ENCODE measurements around the gene SPATA17.

The SPATA17 gene

GRCh38 chr1:217861658-217862057 is 230.5 kb downstream of the SPATA17 start:
- H3K4me3 ChIP-seq (ENCODE audit: insufficient read depth in 1 of 2, low read depth in 1 of 2, low read length in 2 of 2): no peak overlapping the region
- no peak overlapping the region for H2BK15ac ChIP-seq (ENCODE audit: low read depth, poor library complexity, severe bottlenecking)
- H3K4me1 ChIP-seq (ENCODE audit: control insufficient read depth, insufficient read depth, low read depth, low read length): no peaks in the 10 kb centered on the region
- peaks cover 17% of the 10 kb centered on the region for H3K9me3 ChIP-seq (ENCODE audit: control insufficient read depth, low read length)
- H2BK12ac ChIP-seq (ENCODE audit: low read length in 2 of 2): no peak overlapping the region
- no peak overlapping the region for H2BK5ac ChIP-seq (ENCODE audit: low read depth, low read length, poor library complexity, severe bottlenecking)
- WGBS: no CpG with 5 or more reads among the region's 1 CpG
- H3K36me3 ChIP-seq (ENCODE audit: control insufficient read depth in 1 of 2, insufficient read depth in 2 of 2, low read depth in 1 of 2, low read length in 2 of 2): no peaks in the 10 kb centered on the region
- no peak overlapping the region for H4K91ac ChIP-seq (ENCODE audit: low read length)
- H3K18ac ChIP-seq (ENCODE audit: low read depth in 1 of 2, low read length in 2 of 2): no peak overlapping the region
- H2AFZ ChIP-seq (ENCODE audit: low read depth, low read length): no peak overlapping the region
- no peak overlapping the region for H2BK120ac ChIP-seq (ENCODE audit: low read depth, low read length)
- DNase-seq: no peak
- H3K23ac ChIP-seq (ENCODE audit: low read length in 2 of 2): no peak overlapping the region
- no peak overlapping the region for H3K4me2 ChIP-seq (ENCODE audit: low read length, poor library complexity, severe bottlenecking)
- H3K14ac ChIP-seq (ENCODE audit: low read length in 2 of 2): no peak overlapping the region
- no peak overlapping the region for H3K9ac ChIP-seq (ENCODE audit: low read length)
- no peak overlapping the region for H3K27ac ChIP-seq (ENCODE audit: low read length, poor library complexity, severe bottlenecking)
- no peaks in the 10 kb centered on the region for H3K79me1 ChIP-seq (replicated peaks; ENCODE audit: low read length, poor library complexity, severe bottlenecking)
- no peaks in the 10 kb centered on the region for H3K27me3 ChIP-seq (ENCODE audit: control insufficient read depth in 1 of 2, insufficient read depth in 1 of 2, low read length in 2 of 2)
- H2AK5ac ChIP-seq (ENCODE audit: low read length, severe bottlenecking): no peak overlapping the region
- H4K8ac ChIP-seq (ENCODE audit: low read length): no peak overlapping the region
- H3K4ac ChIP-seq (ENCODE audit: low read depth in 1 of 2, low read length in 2 of 2): no peak overlapping the region

GRCh38 chr1:217867446-217867995 is 236.4 kb downstream of the SPATA17 start:
- no peak overlapping the region for H3K9ac ChIP-seq (ENCODE audit: low read length)
- H3K4me2 ChIP-seq (ENCODE audit: low read length, poor library complexity, severe bottlenecking): no peak overlapping the region
- H3K18ac ChIP-seq (ENCODE audit: low read depth in 1 of 2, low read length in 2 of 2): peak overlapping the region in 1 of 2 experiments; percentile 33
- no peak overlapping the region for H4K91ac ChIP-seq (ENCODE audit: low read length)
- no peaks in the 10 kb centered on the region for H3K9me3 ChIP-seq (ENCODE audit: control insufficient read depth, low read length)
- H2BK15ac ChIP-seq (ENCODE audit: low read depth, poor library complexity, severe bottlenecking): no peak overlapping the region
- no peak for DNase-seq
- no peaks in the 10 kb centered on the region for H3K27me3 ChIP-seq (ENCODE audit: control insufficient read depth in 1 of 2, insufficient read depth in 1 of 2, low read length in 2 of 2)
- 100% methylated on average over 1 of the region's 3 CpGs for WGBS
- H2BK120ac ChIP-seq (ENCODE audit: low read depth, low read length): no peak overlapping the region
- H4K8ac ChIP-seq (ENCODE audit: low read length): no peak overlapping the region
- H2AK5ac ChIP-seq (ENCODE audit: low read length, severe bottlenecking): no peak overlapping the region
- no peak overlapping the region for H3K4me3 ChIP-seq (ENCODE audit: insufficient read depth in 1 of 2, low read depth in 1 of 2, low read length in 2 of 2)
- no peak overlapping the region for H3K4ac ChIP-seq (ENCODE audit: low read depth in 1 of 2, low read length in 2 of 2)
- no peaks in the 10 kb centered on the region for H3K79me1 ChIP-seq (replicated peaks; ENCODE audit: low read length, poor library complexity, severe bottlenecking)
- no peak overlapping the region for H2BK12ac ChIP-seq (ENCODE audit: low read length in 2 of 2)
- peak overlapping the region; percentile 12 for H2BK5ac ChIP-seq (ENCODE audit: low read depth, low read length, poor library complexity, severe bottlenecking)
- no peaks in the 10 kb centered on the region for H3K36me3 ChIP-seq (ENCODE audit: control insufficient read depth in 1 of 2, insufficient read depth in 2 of 2, low read depth in 1 of 2, low read length in 2 of 2)
- H3K4me1 ChIP-seq (ENCODE audit: control insufficient read depth, insufficient read depth, low read depth, low read length): no peaks in the 10 kb centered on the region
- no peak overlapping the region for H2AFZ ChIP-seq (ENCODE audit: low read depth, low read length)
- no peak overlapping the region for H3K23ac ChIP-seq (ENCODE audit: low read length in 2 of 2)
- H3K14ac ChIP-seq (ENCODE audit: low read length in 2 of 2): no peak overlapping the region
- H3K27ac ChIP-seq (ENCODE audit: low read length, poor library complexity, severe bottlenecking): no peak overlapping the region

GRCh38 chr1:217871955-217872354 is 240.8 kb downstream of the SPATA17 start:
- Histone ChIP-seq H3K27ac (ENCODE audit: low read length, poor library complexity, severe bottlenecking) (no peak overlapping the region), H3K9ac (ENCODE audit: low read length) (no peak overlapping the region), H4K91ac (ENCODE audit: low read length) (no peak overlapping the region), H4K8ac (ENCODE audit: low read length) (no peak overlapping the region), H3K23ac (ENCODE audit: low read length in 2 of 2) (no peak overlapping the region), H3K4me1 (ENCODE audit: control insufficient read depth, insufficient read depth, low read depth, low read length) (no peaks in the 10 kb centered on the region), H3K27me3 (ENCODE audit: control insufficient read depth in 1 of 2, insufficient read depth in 1 of 2, low read length in 2 of 2) (no peaks in the 10 kb centered on the region), H3K9me3 (ENCODE audit: control insufficient read depth, low read length) (no peaks in the 10 kb centered on the region), H3K4me3 (ENCODE audit: insufficient read depth in 1 of 2, low read depth in 1 of 2, low read length in 2 of 2) (no peak overlapping the region), H2BK12ac (ENCODE audit: low read length in 2 of 2) (no peak overlapping the region), H3K4me2 (ENCODE audit: low read length, poor library complexity, severe bottlenecking) (no peak overlapping the region), H2AFZ (ENCODE audit: low read depth, low read length) (no peak overlapping the region), H3K36me3 (ENCODE audit: control insufficient read depth in 1 of 2, insufficient read depth in 2 of 2, low read depth in 1 of 2, low read length in 2 of 2) (no peaks in the 10 kb centered on the region), H3K4ac (ENCODE audit: low read depth in 1 of 2, low read length in 2 of 2) (no peak overlapping the region), H2AK5ac (ENCODE audit: low read length, severe bottlenecking) (no peak overlapping the region), H2BK5ac (ENCODE audit: low read depth, low read length, poor library complexity, severe bottlenecking) (no peak overlapping the region), H2BK120ac (ENCODE audit: low read depth, low read length) (no peak overlapping the region), H2BK15ac (ENCODE audit: low read depth, poor library complexity, severe bottlenecking) (no peak overlapping the region), H3K79me1 (replicated peaks; ENCODE audit: low read length, poor library complexity, severe bottlenecking) (no peaks in the 10 kb centered on the region), H3K14ac (ENCODE audit: low read length in 2 of 2) (no peak overlapping the region), H3K18ac (ENCODE audit: low read depth in 1 of 2, low read length in 2 of 2) (no peak overlapping the region)
- WGBS: 89% methylated on average over 1 of the region's 2 CpGs
- peak; percentile 2 for DNase-seq

GRCh38 chr1:217875229-217875628 is 244.1 kb downstream of the SPATA17 start:
- no peak for DNase-seq
- Histone ChIP-seq H3K4me1 (ENCODE audit: control insufficient read depth, insufficient read depth, low read depth, low read length) (no peaks in the 10 kb centered on the region), H3K9ac (ENCODE audit: low read length) (no peak overlapping the region), H4K91ac (ENCODE audit: low read length) (no peak overlapping the region), H2AK5ac (ENCODE audit: low read length, severe bottlenecking) (no peak overlapping the region), H3K4me3 (ENCODE audit: insufficient read depth in 1 of 2, low read depth in 1 of 2, low read length in 2 of 2) (no peak overlapping the region), H3K23ac (ENCODE audit: low read length in 2 of 2) (no peak overlapping the region), H3K79me1 (replicated peaks; ENCODE audit: low read length, poor library complexity, severe bottlenecking) (no peaks in the 10 kb centered on the region), H3K9me3 (ENCODE audit: control insufficient read depth, low read length) (no peaks in the 10 kb centered on the region), H3K14ac (ENCODE audit: low read length in 2 of 2) (no peak overlapping the region), H3K18ac (ENCODE audit: low read depth in 1 of 2, low read length in 2 of 2) (no peak overlapping the region), H2BK5ac (ENCODE audit: low read depth, low read length, poor library complexity, severe bottlenecking) (no peak overlapping the region), H2AFZ (ENCODE audit: low read depth, low read length) (no peak overlapping the region), H3K4ac (ENCODE audit: low read depth in 1 of 2, low read length in 2 of 2) (no peak overlapping the region), H3K27me3 (ENCODE audit: control insufficient read depth in 1 of 2, insufficient read depth in 1 of 2, low read length in 2 of 2) (no peaks in the 10 kb centered on the region), H3K4me2 (ENCODE audit: low read length, poor library complexity, severe bottlenecking) (no peak overlapping the region), H2BK12ac (ENCODE audit: low read length in 2 of 2) (no peak overlapping the region), H2BK15ac (ENCODE audit: low read depth, poor library complexity, severe bottlenecking) (no peak overlapping the region), H4K8ac (ENCODE audit: low read length) (no peak overlapping the region), H3K36me3 (ENCODE audit: control insufficient read depth in 1 of 2, insufficient read depth in 2 of 2, low read depth in 1 of 2, low read length in 2 of 2) (no peaks in the 10 kb centered on the region), H2BK120ac (ENCODE audit: low read depth, low read length) (no peak overlapping the region), H3K27ac (ENCODE audit: low read length, poor library complexity, severe bottlenecking) (no peak overlapping the region)
